Gastrocnemius medialis (tissue), 4 donors: ENCODE measurements around the gene AADACL4.

Source experiments
- POLR2A ChIP-seq, 2 donors: fragments of 450-650 bp; IDR thresholded peaks; one replicate each; pipeline ENCODE4 v1.6.1; 2017; ENCODE audit warnings: antibody characterized with exemption in 2 of 2, mild to moderate bottlenecking in 2 of 2, moderate library complexity in 2 of 2
- TF ChIP-seq, protein P1 (sequence below), 5 experiments: fragments of 450-650 bp in 3 of 5; fragments of 200-600 bp in 2 of 5; sonication (generic) in 2 of 5; IDR thresholded peaks in 4 of 5; conservative IDR thresholded peaks in 1 of 5; 1 replicate in 4 of 5; 2 replicates in 1 of 5; pipeline ENCODE4 v1.5.1; 2016 to 2019; ENCODE audit warnings: antibody characterized with exemption in 5 of 5, mild to moderate bottlenecking in 3 of 5, moderate library complexity in 3 of 5

DNA sequence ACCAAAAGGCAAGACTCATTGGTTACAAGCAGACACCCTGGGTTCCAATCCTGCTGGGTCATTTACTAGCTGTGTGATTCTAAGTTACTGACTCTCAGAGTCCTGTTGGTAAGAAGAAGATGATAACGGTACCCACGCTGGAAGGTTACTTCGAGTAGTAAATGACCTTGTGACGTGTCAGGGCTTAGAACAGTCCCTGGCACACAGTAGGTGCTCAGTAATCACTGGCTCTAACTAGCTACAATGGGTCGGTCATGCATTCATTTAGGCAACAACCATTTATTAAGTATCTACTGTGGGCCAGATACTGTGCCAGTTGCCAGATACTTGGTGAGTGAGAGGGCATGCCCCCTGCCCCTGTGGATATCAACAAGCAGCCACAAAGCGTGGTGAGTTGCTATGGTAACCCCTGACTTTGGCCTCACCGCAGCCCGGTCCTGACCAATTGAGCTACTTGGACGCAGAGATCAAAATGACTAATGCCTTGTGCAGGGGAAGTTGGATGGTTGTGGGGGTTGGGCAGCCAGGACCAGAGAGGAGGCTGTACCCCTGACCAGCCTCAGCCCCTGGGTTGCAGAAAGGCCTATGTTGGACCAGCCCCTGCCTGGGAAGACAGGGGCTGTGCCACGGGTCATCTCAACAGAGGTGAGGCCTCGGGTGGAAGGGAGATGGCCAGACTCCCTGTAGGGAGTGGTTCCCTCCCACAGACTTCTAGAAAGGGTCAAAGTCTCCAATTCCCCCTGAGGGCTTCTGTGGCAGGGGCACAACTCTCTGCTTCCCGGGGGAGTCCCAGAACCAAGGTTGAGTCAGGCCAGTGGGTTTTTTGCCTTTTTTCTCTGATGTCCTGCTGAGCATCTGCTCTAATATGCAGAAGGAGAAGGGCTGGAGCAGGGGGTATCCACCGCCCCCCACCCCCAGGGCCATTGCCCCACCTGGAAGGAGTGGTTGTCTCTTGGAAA lies 41.9 kb upstream of the AADACL4 start:
- TF ChIP-seq, protein P1, sequence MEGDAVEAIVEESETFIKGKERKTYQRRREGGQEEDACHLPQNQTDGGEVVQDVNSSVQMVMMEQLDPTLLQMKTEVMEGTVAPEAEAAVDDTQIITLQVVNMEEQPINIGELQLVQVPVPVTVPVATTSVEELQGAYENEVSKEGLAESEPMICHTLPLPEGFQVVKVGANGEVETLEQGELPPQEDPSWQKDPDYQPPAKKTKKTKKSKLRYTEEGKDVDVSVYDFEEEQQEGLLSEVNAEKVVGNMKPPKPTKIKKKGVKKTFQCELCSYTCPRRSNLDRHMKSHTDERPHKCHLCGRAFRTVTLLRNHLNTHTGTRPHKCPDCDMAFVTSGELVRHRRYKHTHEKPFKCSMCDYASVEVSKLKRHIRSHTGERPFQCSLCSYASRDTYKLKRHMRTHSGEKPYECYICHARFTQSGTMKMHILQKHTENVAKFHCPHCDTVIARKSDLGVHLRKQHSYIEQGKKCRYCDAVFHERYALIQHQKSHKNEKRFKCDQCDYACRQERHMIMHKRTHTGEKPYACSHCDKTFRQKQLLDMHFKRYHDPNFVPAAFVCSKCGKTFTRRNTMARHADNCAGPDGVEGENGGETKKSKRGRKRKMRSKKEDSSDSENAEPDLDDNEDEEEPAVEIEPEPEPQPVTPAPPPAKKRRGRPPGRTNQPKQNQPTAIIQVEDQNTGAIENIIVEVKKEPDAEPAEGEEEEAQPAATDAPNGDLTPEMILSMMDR (IDR thresholded peaks at IDR 0.05 in 4 of 5, conservative IDR thresholded peaks at IDR 0.05 in 1 of 5), result no peak
- no peak for TF ChIP-seq POLR2A (IDR thresholded peaks at IDR 0.05)
